Measurements from ENCODE around the gene NUDT13.

NUDT13 gene

DNA sequence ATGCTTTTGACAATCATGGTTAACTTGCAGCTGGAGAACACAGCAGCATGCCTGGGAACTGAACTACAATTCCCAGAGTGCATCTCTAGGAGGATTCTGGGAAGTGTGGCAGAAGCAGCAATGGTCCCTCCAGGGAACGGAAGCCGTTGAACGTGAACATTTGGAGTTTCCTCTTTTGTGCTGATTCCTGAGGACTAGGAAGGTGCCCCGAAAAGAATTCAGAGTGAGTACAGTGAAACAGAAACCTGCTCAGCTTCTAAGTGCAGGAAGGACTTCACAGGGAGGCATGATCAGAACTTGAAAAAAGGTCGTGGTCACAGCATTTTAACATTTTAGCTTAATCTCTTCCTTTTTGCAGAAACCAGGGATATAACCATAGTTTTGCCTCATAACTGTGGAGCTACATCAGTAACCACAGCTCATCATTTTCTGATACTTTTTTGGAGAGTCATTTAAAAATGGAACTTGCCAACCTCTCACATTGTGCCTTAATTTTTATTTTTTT lies at the start of gene NUDT13:
NUDT13 (plus strand) TSS at position 111 of the 505 bp plus-strand sequence. CDS start 3,911 bp downstream, outside the sequence.
- peak; percentile 61 to 73 for DNase-seq

DNA sequence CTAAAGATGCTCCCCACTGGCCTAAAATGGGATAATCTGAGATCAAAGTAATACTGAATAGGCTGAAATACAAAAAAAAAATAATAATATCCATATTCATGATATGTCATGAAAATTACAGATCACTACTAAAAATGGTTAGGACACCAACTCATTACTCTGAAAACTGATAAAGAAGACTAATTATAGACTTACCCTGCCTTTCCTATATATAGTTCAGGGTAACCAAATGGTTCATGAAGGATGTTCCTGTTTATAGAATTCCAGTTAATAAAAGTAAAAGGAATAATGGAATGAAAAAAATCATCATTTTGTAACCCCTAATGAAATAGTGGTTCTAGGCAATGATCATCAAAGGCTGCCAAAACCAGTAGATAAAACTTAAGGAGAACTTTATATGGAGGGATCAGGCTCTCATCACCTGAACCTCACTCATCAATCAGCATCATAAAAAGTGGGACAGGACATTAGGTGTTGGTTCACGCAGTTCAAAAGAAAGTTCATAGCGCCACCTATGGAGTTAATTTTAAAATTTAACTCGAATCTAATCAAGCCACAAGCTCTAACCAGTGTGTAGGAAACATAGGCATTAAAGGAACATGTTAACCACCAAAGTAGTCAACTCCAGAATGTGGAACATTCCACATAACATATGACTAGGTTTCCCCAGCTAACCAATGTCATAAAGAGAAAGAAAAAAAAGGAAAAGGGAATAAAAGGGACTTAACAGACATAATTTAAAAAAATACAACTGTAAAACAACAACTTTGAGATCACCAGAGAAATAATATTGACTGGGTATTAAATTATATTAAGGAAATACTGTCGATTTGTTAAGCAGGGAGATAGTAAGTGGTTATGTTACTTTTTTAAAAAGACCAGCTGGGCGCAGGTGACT lies 49.3 kb upstream of the NUDT13 start:
- peak in 1 of 2 donors; percentile 60 for DNase-seq

DNA sequence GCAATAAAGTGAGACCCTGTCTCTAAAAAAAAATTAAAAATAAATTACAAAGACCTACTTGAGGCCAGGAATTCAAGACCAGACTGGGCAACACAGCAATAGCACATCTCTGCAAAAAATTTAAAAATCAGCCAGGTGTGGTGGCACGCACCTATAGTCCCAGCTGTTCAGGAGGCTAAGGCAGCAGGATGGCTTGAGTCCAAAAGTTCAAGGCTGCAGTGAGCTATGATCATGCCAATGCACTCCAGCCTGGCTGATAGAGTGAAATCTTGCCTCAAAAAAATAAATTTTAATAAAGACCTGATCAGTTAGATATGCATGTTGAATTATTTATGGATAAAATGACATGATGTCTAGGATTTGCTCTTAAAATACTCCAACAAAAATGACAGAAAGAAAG lies 48.5 kb upstream of the NUDT13 start:
- DNase-seq: no peak

DNA sequence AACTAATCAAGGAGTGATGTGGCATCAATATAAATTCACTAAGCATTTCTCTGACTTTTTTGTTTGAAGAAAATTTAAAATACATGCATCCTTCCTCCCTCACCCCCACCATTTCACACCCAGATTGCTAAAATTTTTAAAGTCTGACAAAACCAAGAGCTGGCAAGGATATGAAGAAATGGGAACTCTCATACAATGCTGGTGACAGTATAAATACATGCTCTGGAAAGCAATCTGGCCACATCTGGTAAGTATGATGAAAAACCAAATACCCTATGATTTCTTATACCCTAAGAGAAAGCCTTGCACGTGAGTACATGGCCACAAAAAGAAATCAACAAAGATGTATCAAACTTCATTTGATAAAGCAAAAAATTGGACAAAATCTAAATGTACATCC lies 44.8 kb upstream of the NUDT13 start:
- DNase-seq: no peak

DNA sequence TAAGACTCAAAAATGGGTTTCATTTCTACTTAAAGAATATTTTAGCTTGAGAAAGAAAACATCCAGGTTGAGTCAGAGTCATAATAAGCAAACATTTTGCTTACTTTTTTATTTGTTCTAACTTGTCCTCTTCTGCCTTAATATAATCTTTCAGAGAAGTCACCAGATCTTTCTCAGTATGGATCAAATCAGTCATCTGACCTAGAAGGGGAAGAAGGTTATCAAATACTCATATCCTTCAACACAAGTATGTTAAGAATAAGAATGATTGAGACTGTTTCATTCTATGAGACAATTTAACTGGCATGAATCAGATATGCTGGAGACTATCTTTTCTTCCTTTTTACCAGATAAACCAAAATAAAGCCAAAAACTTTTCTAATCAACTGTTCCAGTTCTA lies 36.6 kb upstream of the NUDT13 start:
- DNase-seq: no peak

DNA sequence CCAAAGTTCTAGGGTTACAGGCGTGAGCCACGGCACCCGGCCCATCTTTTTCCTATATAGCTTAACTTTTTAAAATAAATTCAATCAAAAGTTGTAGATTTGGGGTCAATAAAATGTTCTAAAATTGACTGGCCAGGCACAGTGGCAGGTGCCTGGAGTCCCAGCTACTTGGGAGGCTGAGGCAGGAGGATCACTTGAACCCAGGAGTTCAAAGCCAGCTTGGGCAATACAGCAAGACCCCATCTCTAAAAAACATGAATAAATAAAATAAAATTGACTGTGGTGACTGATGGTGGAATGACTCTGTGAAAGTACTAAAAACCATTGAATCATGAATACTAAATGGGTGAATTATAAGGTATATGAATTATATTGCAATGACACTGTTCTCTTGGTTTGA lies 34.4 kb upstream of the NUDT13 start:
- DNase-seq: no peak

DNA sequence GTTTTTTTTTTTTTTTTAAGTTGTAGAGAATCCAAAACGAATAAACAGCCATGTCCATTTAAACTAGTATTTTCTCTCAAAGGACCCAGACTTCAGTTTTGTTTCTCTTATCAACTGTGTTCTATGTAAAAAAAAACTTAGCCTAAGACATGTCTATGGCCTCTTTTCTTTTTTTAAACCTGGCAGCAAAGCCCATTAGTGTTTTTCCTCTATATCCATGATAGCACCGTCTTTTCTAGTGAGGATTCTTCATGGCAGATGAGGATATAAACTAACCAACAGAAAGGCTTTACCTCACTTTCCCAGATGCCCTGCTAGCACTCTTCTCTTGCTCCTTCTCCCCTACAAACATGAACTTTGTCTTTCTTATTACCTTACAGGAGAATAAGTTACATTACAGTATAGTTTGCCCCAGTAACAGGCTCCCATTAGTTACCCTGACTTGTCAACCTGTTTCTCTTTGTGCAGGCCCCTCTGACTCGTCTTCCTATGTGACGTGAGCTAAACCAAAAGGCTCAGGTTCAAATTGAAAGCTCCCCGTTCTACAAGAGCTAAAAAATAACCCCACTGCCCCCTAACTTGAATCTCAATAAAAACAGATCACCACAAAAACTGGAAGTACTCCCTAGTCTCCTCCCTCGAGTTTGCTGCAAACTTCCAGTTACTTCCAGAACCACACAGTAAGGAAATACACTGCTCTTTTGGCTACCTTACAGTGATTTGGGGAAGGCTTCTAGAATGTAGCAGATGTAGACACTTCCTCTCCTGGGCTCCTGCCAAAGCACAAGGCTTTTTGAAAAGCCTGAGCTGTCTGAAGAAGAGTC lies 33.7 kb upstream of the NUDT13 start:
- no peak for DNase-seq

DNA sequence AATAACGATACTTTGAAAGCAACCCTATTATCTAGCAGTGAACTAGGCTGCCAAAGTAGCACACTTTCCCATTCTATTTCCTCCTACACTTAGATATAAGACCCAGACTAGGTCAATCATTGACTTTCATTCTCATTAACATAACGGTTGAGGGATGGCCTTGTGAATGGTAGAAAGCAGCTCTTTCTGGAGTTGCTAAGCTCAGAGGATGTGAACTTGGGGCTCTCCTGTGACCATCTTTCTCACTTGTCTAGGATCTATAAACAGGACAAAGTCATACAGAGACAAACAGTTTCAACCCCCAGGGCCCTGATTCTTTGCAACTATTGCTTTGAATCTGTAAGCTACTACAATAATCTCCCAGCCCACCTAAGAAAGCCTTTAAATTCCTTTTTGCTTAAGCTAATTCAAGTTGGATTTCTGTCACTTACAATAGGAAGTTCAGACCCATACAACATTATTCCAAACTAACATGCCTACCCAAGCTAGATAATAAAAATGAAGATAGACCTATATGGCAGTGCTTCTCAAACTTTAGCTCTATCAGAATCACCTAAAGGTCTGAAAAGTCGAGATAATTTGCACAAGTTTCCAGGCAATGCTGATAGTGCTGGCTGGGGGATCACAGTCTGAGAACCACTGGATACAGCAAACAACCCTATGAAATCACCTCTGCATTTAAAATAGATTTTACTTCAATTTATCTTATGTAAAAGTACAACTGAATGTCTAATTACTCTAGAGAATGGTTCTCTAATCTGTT lies 30.3 kb upstream of the NUDT13 start:
- no peak for DNase-seq

DNA sequence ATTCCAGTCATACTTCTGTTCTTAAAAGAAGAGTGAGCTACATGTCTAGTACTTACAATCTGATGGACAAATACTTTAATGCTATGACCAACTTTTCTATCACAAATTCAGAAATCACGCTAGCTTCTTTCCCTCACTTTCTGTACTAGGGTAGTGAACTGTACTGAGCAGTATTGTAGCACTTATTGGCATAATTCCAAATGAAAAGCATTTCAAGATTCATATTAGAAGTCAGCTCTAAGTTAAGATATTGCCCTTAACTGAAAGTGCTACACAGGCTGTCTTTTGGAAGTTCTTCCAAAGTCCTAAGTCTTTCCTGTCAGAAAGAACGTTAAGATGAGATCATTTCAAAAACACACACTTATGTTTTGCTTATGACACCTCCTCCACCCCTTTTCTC lies 27.0 kb upstream of the NUDT13 start:
- DNase-seq: no peak

DNA sequence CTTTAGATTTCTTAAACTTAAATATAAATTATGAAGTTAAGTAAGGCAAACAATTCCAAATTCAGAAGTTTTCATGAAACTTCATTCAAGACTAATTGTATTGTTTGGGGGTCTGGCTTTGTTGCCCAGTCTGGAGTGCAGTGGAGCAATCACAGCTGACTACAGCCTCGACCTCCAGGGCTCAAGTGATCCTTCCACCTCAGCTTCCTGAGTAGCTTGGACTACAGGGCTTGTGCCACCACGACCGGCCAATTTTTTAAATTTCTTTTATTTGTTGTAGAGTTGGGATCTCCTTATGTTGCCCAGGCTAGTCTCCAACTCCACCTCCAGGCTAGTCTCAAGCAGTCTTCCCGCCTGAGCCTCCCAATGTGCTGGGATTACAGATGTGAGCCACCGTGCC lies 26.0 kb upstream of the NUDT13 start:
- DNase-seq: no peak

DNA sequence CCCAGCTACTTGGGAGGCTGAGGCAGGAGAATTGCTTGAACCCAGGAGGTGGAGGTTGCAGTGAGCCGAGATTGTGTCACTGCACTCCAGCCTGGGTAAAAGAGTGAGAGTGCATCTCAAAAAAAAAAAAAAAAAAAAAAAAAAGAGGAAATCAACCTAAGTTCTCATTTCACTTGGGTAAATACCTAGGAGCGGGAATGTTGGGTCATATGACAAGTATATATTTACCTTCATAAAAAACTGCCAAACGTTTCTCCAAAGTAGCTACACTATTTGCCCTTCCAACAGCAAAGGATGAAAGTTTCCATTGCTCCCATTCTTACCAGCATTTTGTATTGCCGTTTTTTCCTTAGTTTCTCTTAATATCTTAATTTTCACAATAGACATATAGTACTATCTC lies 23.4 kb upstream of the NUDT13 start:
- no peak for DNase-seq

DNA sequence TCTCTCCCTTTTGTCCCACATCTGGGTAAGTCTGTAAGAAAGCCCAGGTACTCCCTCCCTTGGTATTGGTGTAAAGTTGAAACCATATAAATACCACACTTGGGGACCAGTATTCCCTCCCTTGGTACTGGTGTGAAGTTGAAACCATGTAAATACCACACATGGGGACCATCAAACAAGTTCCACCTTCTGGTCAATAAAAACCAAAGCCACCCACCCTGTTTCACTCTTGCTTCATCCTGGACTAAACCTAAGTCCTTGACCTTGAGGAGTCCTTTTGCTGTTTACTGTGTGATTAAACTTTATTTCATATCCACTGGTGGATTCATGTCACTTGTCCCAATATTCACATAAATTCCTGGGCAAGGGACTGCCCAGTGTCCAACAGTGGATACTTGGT lies 22.0 kb upstream of the NUDT13 start:
- no peak for DNase-seq

DNA sequence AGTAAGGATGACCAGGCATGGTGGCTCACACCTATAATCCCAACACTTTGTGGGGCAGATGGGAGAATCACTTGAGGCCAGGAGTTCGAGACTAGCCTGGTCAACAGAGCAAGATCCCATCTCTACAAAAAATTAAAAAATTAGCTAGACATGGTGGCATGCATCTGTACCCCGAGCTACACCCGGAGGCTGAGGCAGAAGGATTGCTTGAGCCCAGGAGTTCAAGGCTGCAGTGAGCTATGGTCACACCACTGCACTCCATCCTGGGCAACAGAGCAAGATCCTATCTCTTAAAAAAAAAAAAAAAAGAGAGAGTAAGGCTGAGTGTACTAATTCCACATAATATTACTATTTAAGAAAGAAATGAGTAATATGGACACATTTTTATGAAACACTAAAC lies 17.4 kb upstream of the NUDT13 start:
- DNase-seq: no peak

DNA sequence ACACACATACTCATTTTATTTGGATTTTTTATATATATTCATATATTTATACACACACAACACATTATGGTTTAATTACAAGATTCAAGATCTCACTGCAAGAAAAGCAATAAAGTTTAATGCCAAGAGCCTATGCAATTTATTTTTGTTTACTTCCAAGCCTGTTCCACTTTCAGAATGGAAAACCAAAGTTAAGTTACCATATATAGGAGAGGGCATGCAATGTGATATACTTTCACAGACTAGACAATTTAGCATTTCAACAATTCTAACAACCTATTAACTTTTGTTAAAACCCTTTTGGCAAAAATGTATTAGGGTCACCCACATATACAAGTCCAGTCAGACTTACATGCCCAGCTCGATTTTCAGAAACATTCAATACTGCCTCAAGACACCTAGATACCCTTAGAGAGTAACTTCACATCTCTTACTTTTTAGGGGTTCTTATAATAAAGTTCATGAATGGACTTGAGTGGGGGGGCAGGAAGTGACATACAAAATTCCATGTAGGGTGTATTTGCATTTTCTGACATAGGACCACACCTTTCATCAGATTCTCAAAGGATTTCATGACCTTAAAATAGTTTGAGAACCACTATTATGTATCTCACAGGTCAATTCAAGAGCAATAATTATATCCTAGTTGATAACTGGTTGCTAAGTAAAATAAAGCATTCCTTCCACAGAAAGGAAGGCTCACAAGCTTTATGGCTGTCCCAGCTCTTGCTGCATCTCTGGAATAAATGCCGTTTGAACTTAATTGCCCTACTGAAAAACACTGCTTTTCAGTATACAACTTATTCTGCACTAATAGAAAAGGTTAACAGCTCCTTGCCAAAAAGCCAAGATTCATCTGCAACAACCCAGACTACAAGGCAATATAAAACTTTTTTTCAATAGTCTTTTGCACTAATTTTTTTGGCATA lies 16.1 kb upstream of the NUDT13 start:
- no peak for DNase-seq

DNA sequence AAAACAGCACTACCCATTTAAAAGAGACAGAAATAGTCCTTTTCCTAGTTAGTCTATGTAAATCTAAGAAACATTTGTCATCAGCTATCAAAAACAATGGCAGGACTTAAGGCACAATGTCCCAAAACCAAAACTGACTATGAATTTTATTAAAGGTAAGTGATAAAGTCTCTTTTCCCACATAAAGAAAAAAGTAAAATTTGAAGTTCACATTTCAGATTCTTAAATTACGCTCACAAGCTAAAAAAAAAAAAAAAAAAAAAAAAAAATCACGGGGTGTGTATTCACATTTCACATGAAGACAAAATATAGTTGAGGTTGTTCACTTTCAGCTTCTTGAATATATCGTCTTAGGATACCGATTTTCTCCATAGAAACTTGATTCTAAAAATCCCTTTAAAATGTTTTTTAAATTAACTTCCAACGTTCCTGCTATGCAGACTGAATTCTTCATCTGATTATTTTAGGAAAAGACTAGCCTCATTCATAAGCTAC lies 15.2 kb upstream of the NUDT13 start:
- DNase-seq: no peak

DNA sequence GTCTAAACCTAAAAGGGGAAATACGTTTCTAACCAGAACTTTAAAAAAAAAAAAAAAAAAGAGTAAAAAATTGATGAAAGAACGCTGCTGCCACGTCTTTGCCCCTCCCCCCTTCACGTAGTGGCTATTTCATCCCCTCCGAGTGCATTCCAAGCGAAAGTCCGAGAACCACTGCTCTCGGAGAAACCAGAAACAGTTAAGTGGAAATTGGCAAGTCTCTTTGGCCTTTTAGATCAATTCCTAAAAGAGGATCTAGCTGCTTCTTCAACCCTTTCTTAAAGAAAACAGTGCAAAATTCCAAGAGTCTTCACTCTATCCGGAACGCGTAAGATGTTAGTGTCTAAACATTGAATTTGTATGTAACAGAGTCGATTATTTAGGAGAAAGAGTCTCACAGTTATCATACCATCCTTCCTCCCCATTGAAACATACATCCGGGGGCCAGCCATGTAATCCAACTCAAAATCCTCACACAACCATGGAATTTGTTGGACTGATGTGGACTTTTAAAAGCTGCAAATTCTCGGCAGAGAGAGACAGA lies 14.7 kb upstream of the NUDT13 start:
- peak; percentile 52 to 56 for DNase-seq

DNA sequence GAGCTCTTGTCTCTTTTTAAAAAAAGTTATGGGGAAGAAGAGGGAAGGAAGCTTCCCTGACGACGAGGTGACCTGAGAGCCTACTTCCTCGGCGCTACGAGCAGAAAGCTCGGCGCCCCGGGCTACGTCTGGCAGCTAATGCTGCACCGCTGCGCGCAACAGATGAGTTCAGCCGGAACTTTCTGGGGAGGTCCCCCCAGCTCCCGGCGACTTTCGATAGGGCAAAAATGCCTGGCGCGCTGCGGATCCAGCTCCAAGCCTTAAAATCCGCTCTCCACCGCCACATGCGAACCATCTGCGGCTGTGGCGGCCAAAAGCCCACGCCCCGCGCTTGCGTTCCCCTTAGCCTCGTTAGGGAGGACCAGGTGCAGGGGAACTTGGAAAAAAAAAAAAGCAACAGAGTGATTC lies 14.2 kb upstream of the NUDT13 start:
- peak; percentile 69 to 72 for DNase-seq

DNA sequence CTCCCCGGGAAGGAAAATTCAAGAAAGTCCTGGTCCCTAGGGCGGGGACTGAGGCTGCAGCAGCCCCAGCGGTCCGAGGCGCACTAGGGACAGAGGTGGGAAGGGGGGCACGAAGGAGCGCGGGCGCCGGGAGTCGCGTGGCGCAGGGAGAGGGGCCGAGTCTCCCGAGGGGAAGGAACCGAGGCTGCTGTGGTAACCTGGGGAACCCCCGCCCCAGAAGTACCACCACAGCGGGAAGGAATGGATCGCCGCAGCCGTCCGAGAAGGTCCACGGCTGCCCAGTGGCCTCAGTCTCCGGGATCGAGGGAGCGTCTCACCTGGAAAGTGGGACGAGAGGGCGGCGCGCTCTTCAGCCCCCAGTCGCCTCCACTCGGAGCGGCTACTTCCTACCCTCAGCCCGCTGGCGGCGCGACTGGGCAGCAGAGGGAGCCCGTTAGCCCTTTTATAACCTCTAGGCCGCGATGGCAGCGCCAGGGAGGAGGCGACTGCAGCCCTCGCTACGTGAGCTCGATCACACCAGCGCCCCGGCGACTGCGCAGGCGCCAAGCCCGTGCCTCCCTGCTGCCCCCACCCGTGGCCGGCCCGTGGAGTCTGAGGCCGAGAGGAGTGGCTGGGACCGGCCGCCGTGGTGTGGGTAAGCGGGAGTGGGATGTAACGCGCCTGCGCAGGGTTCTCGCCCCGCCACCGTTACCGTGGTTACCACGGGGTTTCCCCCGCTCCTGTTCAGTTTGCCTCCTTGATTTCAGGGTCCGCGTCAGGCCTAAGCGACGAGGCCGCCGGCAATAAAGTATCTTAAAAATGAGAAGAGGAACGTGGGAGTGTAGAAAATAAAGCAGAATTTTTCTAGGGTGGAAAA lies 13.6 kb upstream of the NUDT13 start, which contains the start of gene P4HA1:
P4HA1 (minus strand) TSS at position 418 of the 856 bp plus-strand sequence. CDS start 21,983 bp downstream, outside the sequence.
- peak; percentile 99 to 100 for DNase-seq

DNA sequence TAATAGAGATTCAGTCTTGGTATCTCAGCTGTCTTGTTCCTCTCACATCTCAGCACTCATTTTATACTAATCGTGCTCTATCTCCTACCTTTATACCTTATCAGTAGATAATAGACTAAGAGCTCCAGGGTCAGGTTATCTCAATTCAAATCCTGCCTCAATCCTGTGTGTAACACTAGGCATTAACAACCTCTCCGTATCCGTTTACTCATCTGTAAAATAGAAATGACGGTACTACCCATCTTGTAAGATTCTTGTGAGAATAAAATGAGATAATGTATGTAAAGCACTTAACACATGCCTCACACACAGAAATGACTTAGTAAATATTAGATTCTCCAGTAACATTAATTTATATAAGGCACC lies 13.0 kb upstream of the NUDT13 start:
- DNase-seq: no peak

DNA sequence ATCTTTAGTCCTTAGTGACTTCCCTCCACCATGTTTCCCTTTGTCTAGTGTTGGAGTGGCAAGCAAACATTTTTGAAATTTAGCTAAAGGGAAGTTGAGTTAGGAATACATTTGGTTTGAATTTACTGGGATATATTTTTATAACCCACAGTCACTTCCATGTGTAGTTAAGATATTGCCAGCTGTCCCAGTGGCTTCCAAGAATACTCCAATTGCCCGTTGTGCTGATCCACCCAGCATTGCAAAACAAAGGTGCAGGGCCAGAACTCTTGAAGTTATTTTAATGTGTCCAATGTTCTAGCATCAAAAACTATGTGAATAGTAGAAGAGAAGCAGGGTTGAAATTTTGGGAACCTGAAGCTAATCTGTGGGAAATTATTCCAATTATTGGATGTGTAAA lies 11.1 kb upstream of the NUDT13 start:
- DNase-seq: no peak
